GM12864 (cell line): Measurements from ENCODE around the gene SELENOM.

Experiments used
- DNase-seq: peaks from one replicate; pipeline ENCODE4 v3.0.0-alpha.2; 2011; ENCODE audit warnings: low read depth
- H3K4me3 ChIP-seq: 2 replicates; pipeline ENCODE4 v1.5.1; 2011; ENCODE audit warnings: mild to moderate bottlenecking, low read depth, low read length, control low read depth
- CTCF ChIP-seq: IDR thresholded peaks from 2 replicates; pipeline ENCODE4 v1.5.1; 2011; ENCODE audit warnings: low read depth, mild to moderate bottlenecking, moderate library complexity, low read length, control low read depth, inconsistent platforms; ENCODE audit errors: missing control alignments

Gene SELENOM

DNA sequence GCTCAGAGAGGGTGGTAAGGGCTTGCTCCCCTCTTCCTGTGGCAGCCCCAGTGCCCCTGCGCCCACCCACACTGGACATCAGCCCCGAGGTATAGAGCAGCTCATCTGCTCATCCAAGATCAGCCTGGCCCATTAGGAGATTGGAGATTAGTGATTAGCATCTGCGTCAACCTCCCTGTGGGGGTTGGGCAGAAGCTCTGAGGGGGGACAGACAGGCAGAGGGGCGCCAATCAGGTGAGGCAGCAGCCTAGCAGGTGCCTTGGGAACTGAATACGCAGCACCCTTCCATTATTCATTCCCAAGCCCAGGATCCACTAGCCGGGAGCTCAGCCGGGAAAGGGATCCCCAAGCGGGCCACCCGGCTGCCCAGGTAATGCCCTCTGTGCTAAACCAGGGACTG lies 15.2 kb downstream of the SELENOM start:
- no peak for TF ChIP-seq CTCF
- no peak for DNase-seq
- no peak overlapping the region for H3K4me3 ChIP-seq

- DNase-seq = no peak
- no peak for TF ChIP-seq CTCF
- no peak overlapping the region for H3K4me3 ChIP-seq
Measured at GRCh38 chr22:31091106-31091975, 16.0 kb downstream of the SELENOM start.

- TF ChIP-seq CTCF = no peak
- no peak for DNase-seq
Measured at GRCh38 chr22:31090217-31091085, 16.9 kb downstream of the SELENOM start.

DNA sequence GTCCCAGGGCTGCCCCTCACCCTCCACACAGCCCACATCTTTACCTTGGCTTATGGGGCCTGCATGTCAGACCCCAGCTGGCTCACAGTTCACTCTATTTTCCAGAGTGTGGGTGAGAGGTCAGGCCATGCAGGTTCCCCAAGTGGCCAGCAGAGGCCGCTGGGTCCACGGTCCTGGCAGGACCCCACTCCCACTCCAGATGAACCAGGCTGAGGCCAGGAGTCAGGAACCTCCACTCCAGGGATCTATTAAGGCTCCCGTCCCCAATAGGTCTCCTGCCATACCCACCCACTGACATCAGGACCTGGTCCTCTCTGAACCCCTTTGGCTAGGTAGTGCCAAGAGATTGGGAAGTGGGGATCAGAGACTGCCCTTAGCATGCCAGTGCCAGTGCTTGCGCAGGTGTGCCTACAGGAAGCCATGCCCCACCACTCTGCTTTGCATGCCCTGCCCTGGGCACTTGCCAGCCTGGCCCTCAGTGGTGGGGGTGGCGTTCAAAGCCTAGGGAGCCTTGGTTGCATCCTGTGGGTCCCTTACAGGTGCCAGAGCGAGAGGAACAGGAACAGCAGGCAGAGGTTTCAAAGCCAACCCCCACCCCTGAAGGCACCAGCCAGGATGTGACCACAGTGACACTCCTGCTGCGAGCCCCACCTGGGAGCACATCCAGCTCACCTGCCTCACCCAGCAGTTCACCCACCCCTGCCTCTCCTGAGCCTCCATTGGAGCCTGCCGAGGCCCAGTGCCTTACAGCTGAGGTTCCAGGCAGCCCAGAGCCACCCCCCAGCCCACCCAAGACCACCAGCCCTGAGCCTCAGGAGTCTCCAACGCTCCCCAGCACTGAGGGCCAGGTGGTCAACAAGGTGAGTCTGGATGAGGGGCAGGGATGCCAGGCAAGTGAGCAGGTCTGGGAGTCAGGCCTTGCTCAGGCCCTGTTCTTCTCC lies 17.9 kb downstream of the SELENOM start:
- H3K4me3 ChIP-seq = no peak overlapping the region
- no peak for DNase-seq
- TF ChIP-seq CTCF = peak; percentile 87

More at GRCh38 chr22:31090217-31091085, 16.9 kb downstream of the SELENOM start:
- no peak overlapping the region for H3K4me3 ChIP-seq

DNA sequence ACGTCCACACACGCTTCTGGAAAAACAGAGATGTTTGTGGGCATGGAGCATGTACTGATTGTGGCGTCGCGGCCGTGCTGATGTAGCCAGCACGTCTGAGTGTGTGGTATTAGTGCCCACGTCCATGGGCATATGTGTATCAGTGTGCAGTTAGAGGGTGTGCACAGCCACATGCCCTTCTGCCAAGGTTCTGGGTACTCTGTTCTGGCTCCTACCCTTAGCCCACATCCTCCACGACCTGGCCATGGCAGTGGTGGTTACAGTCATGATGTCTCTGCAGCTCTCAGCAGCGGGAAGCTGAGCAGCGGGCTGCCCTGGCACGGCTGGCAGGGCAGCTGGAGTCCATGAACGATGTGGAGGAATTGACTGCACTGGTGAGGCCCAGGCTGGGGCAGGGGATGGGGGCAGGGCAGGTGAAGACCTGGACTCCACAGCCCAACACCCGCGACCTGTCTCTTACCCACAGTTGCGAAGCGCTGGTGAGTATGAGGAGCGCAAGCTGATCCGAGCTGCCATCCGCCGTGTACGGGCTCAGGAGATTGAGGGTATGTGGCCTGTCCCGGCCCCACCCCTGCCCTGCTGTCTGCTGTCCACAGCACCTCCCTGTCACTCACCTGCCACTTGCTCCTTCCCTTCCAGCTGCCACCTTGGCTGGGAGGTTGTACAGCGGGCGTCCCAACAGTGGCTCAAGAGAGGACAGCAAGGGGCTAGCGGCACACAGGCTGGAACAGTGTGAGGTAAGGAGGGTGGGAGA lies 19.0 kb downstream of the SELENOM start:
- no peak for TF ChIP-seq CTCF
- DNase-seq = no peak

More for the DNA sequence above, 19.0 kb downstream of the SELENOM start:
- no peak overlapping the region for H3K4me3 ChIP-seq
